ENCODE data around the gene TAS2R9. TPM values are rescaled to one million over a fixed set of nuclear protein-coding genes. Genes with fewer than 3 reads are reported as not detected.

TAS2R9 gene
- not detected in 2 replicates for total RNA-seq (2021)
- long read RNA-seq: 0 reads

DNA sequence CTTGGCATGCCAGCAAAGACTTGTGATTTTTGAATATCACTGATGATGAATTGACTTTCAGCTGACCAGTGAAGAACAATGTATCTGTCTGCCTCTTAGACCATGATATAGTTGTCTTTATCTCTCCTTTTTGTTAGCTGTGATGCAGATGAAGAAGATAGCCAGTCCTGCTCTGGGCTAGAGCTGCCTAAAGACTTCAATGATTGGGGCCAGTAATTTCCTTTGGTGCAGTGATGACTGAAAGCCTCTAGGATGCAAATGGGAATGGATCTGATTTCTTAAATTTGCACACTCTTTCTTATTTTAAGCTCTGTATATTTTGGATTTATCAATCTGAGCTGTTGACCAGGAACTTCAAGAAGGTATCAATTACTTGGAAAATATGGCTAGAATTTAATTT is at the start of gene TAS2R9:
TAS2R9 (minus strand) TSS at position 101 of the 400 bp plus-strand sequence; CDS start at position 8, 93 bp downstream.
- no peak within 1 kb of the TSS for H3K4me3 Mint-ChIP-seq
- Histone ChIP-seq H4K8ac (replicated peaks; ENCODE audit: insufficient read length, low read depth, low read length) (no peak within 1 kb of the TSS), H3K14ac (ENCODE audit: insufficient read depth, low read length) (no peak within 1 kb of the TSS), H3K23me2 (ENCODE audit: insufficient read length, low read depth, low read length, poor library complexity, severe bottlenecking) (no peaks in the 10 kb centered on the region), H3K27me3 (ENCODE audit: insufficient read depth, low read length) (no peaks in the 10 kb centered on the region), H3K18ac (ENCODE audit: insufficient read length, low read depth, low read length) (no peak within 1 kb of the TSS), H2BK5ac (ENCODE audit: insufficient read length, low read length) (no peak within 1 kb of the TSS), H3K79me1 (ENCODE audit: insufficient read depth, low read depth, low read length, poor library complexity, severe bottlenecking) (no peaks in the 10 kb centered on the region), H2BK12ac (ENCODE audit: insufficient read length, low read depth, low read length) (no peak within 1 kb of the TSS), H2AK5ac (ENCODE audit: insufficient read length, low read length) (no peak within 1 kb of the TSS), H2BK15ac (ENCODE audit: low read depth, low read length) (no peak within 1 kb of the TSS), H4K91ac (ENCODE audit: insufficient read length, low read depth, low read length) (no peak within 1 kb of the TSS), H3K56ac (ENCODE audit: insufficient read length, low read depth, low read length) (no peak within 1 kb of the TSS), H2BK20ac (ENCODE audit: low read depth, low read length, poor library complexity, severe bottlenecking) (no peak within 1 kb of the TSS), H3K27ac (ENCODE audit: insufficient read length, low read depth, low read length) (no peak within 1 kb of the TSS), H2BK120ac (ENCODE audit: low read depth, low read length, poor library complexity, severe bottlenecking) (no peak within 1 kb of the TSS), H3K23ac (ENCODE audit: insufficient read length, low read depth, low read length) (no peak within 1 kb of the TSS), H3T11ph (ENCODE audit: low read length) (no peak within 1 kb of the TSS), H4K5ac (ENCODE audit: insufficient read length, low read depth, low read length) (no peak within 1 kb of the TSS), H3K4ac (ENCODE audit: low read depth, low read length) (no peak within 1 kb of the TSS), H3K4me2 (ENCODE audit: insufficient read depth, insufficient read length, low read length) (no peak within 1 kb of the TSS), H4K20me1 (ENCODE audit: control insufficient read depth, insufficient read depth, insufficient read length) (no peaks in the 10 kb centered on the region), H3K9ac (ENCODE audit: extremely low read depth, insufficient read length, low read length) (no peak within 1 kb of the TSS), H3K4me1 (ENCODE audit: insufficient read depth, low read length) (no peaks in the 10 kb centered on the region), H3K79me2 (ENCODE audit: insufficient read depth, low read length) (no peaks in the 10 kb centered on the region), H2AFZ (ENCODE audit: low read length) (no peak within 1 kb of the TSS), H3K9me3 (ENCODE audit: control insufficient read depth, low read depth, low read length) (no peaks in the 10 kb centered on the region)
- no peaks in the 10 kb centered on the region for H3K9me3 Mint-ChIP-seq
- TF ChIP-seq, protein P1, sequence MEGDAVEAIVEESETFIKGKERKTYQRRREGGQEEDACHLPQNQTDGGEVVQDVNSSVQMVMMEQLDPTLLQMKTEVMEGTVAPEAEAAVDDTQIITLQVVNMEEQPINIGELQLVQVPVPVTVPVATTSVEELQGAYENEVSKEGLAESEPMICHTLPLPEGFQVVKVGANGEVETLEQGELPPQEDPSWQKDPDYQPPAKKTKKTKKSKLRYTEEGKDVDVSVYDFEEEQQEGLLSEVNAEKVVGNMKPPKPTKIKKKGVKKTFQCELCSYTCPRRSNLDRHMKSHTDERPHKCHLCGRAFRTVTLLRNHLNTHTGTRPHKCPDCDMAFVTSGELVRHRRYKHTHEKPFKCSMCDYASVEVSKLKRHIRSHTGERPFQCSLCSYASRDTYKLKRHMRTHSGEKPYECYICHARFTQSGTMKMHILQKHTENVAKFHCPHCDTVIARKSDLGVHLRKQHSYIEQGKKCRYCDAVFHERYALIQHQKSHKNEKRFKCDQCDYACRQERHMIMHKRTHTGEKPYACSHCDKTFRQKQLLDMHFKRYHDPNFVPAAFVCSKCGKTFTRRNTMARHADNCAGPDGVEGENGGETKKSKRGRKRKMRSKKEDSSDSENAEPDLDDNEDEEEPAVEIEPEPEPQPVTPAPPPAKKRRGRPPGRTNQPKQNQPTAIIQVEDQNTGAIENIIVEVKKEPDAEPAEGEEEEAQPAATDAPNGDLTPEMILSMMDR (conservative IDR thresholded peaks at IDR 0.05): no peak
- H3K4me1 Mint-ChIP-seq: peaks cover 10 to 18% of the 10 kb centered on the region in 2 experiments
- H3K27ac Mint-ChIP-seq: no peak within 1 kb of the TSS
- H3K36me3 Mint-ChIP-seq (ENCODE audit: insufficient read depth in 1 of 3, low read depth in 3 of 3): no peaks in the 10 kb centered on the region
- no peaks in the 10 kb centered on the region for H3K27me3 Mint-ChIP-seq (ENCODE audit: low read depth)
- DNase-seq: no peak

Measured in H9 (cell line).